Panc1 (cell line): ENCODE data around the gene CALB2. TPM values are rescaled to one million over a fixed set of nuclear protein-coding genes. Genes with fewer than 3 reads are reported as not detected.

ENCODE experiments used
- ATAC-seq: fragments of 200-7000 bp; cut with Tn5 transposase; 2 replicates; pipeline ENCODE4 v1.9.1; 2020; ENCODE audit warnings: mild to moderate bottlenecking, moderate library complexity
- BruUV-seq: library from RNA; stranded (reverse); fragments of 400-500 nt; replicated peaks from 2 replicates; lab custom pipeline; 2021; lab: Mats Ljungman, UMichigan
- CTCF ChIA-PET: fragments of 300-600 bp; sonication (Branson Sonifier 250); formaldehyde crosslinking; loops from one replicate; lab custom pipeline; 2022; ENCODE audit warnings: antibody characterized with exemption; lab: Charles Lee
- POLR2A ChIA-PET: fragments of 300-600 bp; sonication (Branson Sonifier 250); formaldehyde crosslinking; loops from one replicate; lab custom pipeline; 2022; ENCODE audit warnings: antibody characterized with exemption; lab: Charles Lee
- DNase-seq: peaks from one replicate; pipeline ENCODE4 v3.0.0-alpha.2; 2010; ENCODE audit warnings: low read depth, low spot score
- H3K27ac ChIP-seq: 2 replicates; pipeline ENCODE4 v1.5.1; 2011; ENCODE audit warnings: mild to moderate bottlenecking, low read length, inconsistent platforms
- H3K27me3 ChIP-seq: fragments of 200-500 bp; sonication (Bioruptor generic); 2 replicates; pipeline ENCODE4 v1.6.0; 2014; ENCODE audit warnings: low read length, inconsistent platforms; ENCODE audit not compliant: control insufficient read depth, insufficient read depth
- H3K36me3 ChIP-seq: fragments of 200-500 bp; sonication (Bioruptor generic); 2 replicates; pipeline ENCODE4 v1.5.1; 2014; ENCODE audit warnings: inconsistent platforms, mild to moderate bottlenecking, low read length, moderate library complexity; ENCODE audit not compliant: control insufficient read depth, insufficient read depth
- H3K4me1 ChIP-seq: 2 replicates; pipeline ENCODE4 v1.5.1; 2011; ENCODE audit warnings: inconsistent platforms, mild to moderate bottlenecking, low read length, moderate library complexity; ENCODE audit not compliant: control insufficient read depth, insufficient read depth
- H3K4me3 ChIP-seq, 2 experiments: 2 replicates each; pipeline ENCODE4 v1.5.1; 2011 to 2012; ENCODE audit warnings: low read depth in 2 of 2, low read length in 2 of 2, mild to moderate bottlenecking in 2 of 2, inconsistent platforms in 1 of 2, moderate library complexity in 1 of 2
- H3K9me3 ChIP-seq: fragments of 200-500 bp; sonication (Bioruptor generic); 2 replicates; pipeline ENCODE4 v1.5.1; 2014; ENCODE audit warnings: low read depth, mild to moderate bottlenecking, inconsistent platforms, low read length, moderate library complexity; ENCODE audit not compliant: control insufficient read depth, insufficient read depth
- CTCF ChIP-seq: fragments of 450-650 bp; IDR thresholded peaks from 2 replicates; pipeline ENCODE4 v1.5.1; 2017; ENCODE audit warnings: mild to moderate bottlenecking
- POLR2AphosphoS5 ChIP-seq: IDR thresholded peaks from 2 replicates; pipeline ENCODE4 v1.6.1; 2012; ENCODE audit warnings: mild to moderate bottlenecking, low read depth, low read length, moderate library complexity
- REST ChIP-seq, 2 experiments: IDR thresholded peaks; 2 replicates each; pipeline ENCODE4 v1.6.1; 2011 to 2012; ENCODE audit warnings: low read depth in 2 of 2, control low read depth in 1 of 2, low read length in 1 of 2, mild to moderate bottlenecking in 1 of 2, moderate library complexity in 1 of 2; ENCODE audit not compliant: insufficient read depth in 1 of 2
- SIN3A ChIP-seq: IDR thresholded peaks from 2 replicates; pipeline ENCODE4 v1.6.1; 2012; ENCODE audit warnings: low read depth, mild to moderate bottlenecking, low read length, moderate library complexity, borderline replicate concordance; ENCODE audit not compliant: insufficient read depth
- TCF7L2 ChIP-seq: IDR thresholded peaks from 2 replicates; pipeline ENCODE4 v1.6.1; 2011; ENCODE audit warnings: mild to moderate bottlenecking, low read depth, low read length, inconsistent platforms
- in situ Hi-C: cut with HindIII; loops from 2 replicates; pipeline ENCODE4 v1.10.0; 2016; ENCODE audit warnings: low sequenced_read_pairs, low pct_unique_long_range_greater_than_20kb
- intact Hi-C: fragments of 100-400 bp; cut with micrococcal nuclease; formaldehyde crosslinking; loops from one replicate; pipeline ENCODE4 v1.10.0; 2022; ENCODE audit not compliant: unreplicated experiment
- total RNA-seq: library from RNA; stranded (reverse); gene quantifications from one replicate; pipeline ENCODE4 v1.2.1, GENCODE V29; 2021; ENCODE audit not compliant: unreplicated experiment

Gene CALB2
- total RNA-seq, 1 experiment from 2014 or later = 0.59 TPM

GRCh38 chr16:71365021-71365420 is 6.5 kb downstream of the CALB2 start:
- no peak overlapping the region for H3K27ac ChIP-seq
- DNase-seq = no peak
- H3K9me3 ChIP-seq = no peaks in the 10 kb centered on the region
- ChIA-PET CTCF (no interaction called here), POLR2A (no interaction called here)
- H3K4me3 ChIP-seq = no peak overlapping the region
- intact Hi-C loops (no loop called here), in situ Hi-C loops (no loop called here)
- no peaks in the 10 kb centered on the region for H3K27me3 ChIP-seq
- TF ChIP-seq POLR2AphosphoS5 = no peak
- no peak for TF ChIP-seq TCF7L2
- no peak for TF ChIP-seq SIN3A
- TF ChIP-seq CTCF = no peak
- no peak for TF ChIP-seq REST (IDR thresholded peaks at IDR 0.05; ENCODE audit: insufficient read depth in 1 of 2, low read depth in 2 of 2, low read length in 1 of 2)
- ATAC-seq = no peak
- no peaks in the 10 kb centered on the region for H3K4me1 ChIP-seq
- H3K36me3 ChIP-seq = no peaks in the 10 kb centered on the region
- no TSS peak for BruUV-seq

- BruUV-seq = no TSS peak
- Histone ChIP-seq H3K27me3 (no peaks in the 10 kb centered on the region), H3K27ac (no peak overlapping the region), H3K9me3 (no peaks in the 10 kb centered on the region), H3K36me3 (no peaks in the 10 kb centered on the region), H3K4me1 (no peaks in the 10 kb centered on the region), H3K4me3 (no peak overlapping the region)
- TF ChIP-seq SIN3A (no peak), POLR2AphosphoS5 (no peak), REST (IDR thresholded peaks at IDR 0.05; ENCODE audit: insufficient read depth in 1 of 2, low read depth in 2 of 2, low read length in 1 of 2) (no peak), TCF7L2 (no peak), CTCF (peak; percentile 81)
- intact Hi-C loops (no loop called here), in situ Hi-C loops (no loop called here)
- ChIA-PET CTCF (no interaction called here), POLR2A (no interaction called here)
- no peak for DNase-seq
- peak; percentile 95 for ATAC-seq
These were observed 8.9 kb downstream of the CALB2 start for GRCh38 chr16:71367241-71367976.
